HepG2 (cell line): ENCODE measurements around the gene DUS1L. TPM values are rescaled to one million over a fixed set of nuclear protein-coding genes. Genes with fewer than 3 reads are reported as not detected.

Source experiments
- ARNT2 ChIP-seq: sonication (generic); formaldehyde crosslinking; IDR thresholded peaks from 2 replicates; pipeline ENCODE4 v1.8.0; 2022; ENCODE audit warnings: mild to moderate bottlenecking, low read depth, missing genetic modification reagents, moderate library complexity
- BRF2 ChIP-seq: sonication (generic); formaldehyde crosslinking; IDR thresholded peaks from 2 replicates; pipeline ENCODE4 v1.8.1; 2022; ENCODE audit warnings: mild to moderate bottlenecking, missing genetic modification reagents
- CBFB ChIP-seq: sonication (generic); formaldehyde crosslinking; IDR thresholded peaks from 2 replicates; pipeline ENCODE4 v1.4.0; 2020; ENCODE audit warnings: missing genetic modification reagents
- DPF2 ChIP-seq: sonication (generic); formaldehyde crosslinking; IDR thresholded peaks from 2 replicates; pipeline ENCODE4 v1.4.0; 2020; ENCODE audit warnings: mild to moderate bottlenecking, low read depth, missing genetic modification reagents, borderline replicate concordance
- DR1 ChIP-seq: sonication (generic); formaldehyde crosslinking; IDR thresholded peaks from 2 replicates; pipeline ENCODE4 v1.8.0; 2021; ENCODE audit warnings: mild to moderate bottlenecking, missing genetic modification reagents, inconsistent platforms
- FOSL2 ChIP-seq: sonication (generic); formaldehyde crosslinking; IDR thresholded peaks from 2 replicates; pipeline ENCODE4 v1.4.0; 2020; ENCODE audit warnings: missing genetic modification reagents
- GTF3A ChIP-seq: sonication (generic); formaldehyde crosslinking; conservative IDR thresholded peaks from 2 replicates; pipeline ENCODE4 v1.4.0; 2020; ENCODE audit warnings: mild to moderate bottlenecking, missing genetic modification reagents
- HIVEP1 ChIP-seq: sonication (generic); formaldehyde crosslinking; IDR thresholded peaks from 2 replicates; pipeline ENCODE4 v1.4.0; 2020; ENCODE audit warnings: mild to moderate bottlenecking, missing genetic modification reagents
- JARID2 ChIP-seq: sonication (generic); formaldehyde crosslinking; IDR thresholded peaks from 2 replicates; pipeline ENCODE4 v1.8.1; 2023; ENCODE audit warnings: missing genetic modification reagents, inconsistent platforms; ENCODE audit not compliant: insufficient replicate concordance
- LCORL ChIP-seq, 2 experiments: fragments of 450-650 bp in 1 of 2; sonication (generic) in 1 of 2; formaldehyde crosslinking in 1 of 2; IDR thresholded peaks; 2 replicates each; pipeline versions ENCODE4 v1.5.0 to v1.6.1; 2017 to 2020; ENCODE audit warnings: antibody characterized with exemption in 1 of 2, missing genetic modification reagents in 1 of 2
- NCOA1 ChIP-seq: sonication (generic); formaldehyde crosslinking; IDR thresholded peaks from 2 replicates; pipeline ENCODE4 v1.9.0; 2021; ENCODE audit warnings: missing genetic modification reagents
- RELA ChIP-seq: sonication (generic); formaldehyde crosslinking; IDR thresholded peaks from 2 replicates; pipeline ENCODE4 v1.4.0; 2020; ENCODE audit warnings: missing genetic modification reagents
- RFXAP ChIP-seq: sonication (generic); formaldehyde crosslinking; IDR thresholded peaks from 2 replicates; pipeline ENCODE4 v1.4.0; 2020; ENCODE audit warnings: missing genetic modification reagents, borderline replicate concordance
- RXRA ChIP-seq: sonication (generic); formaldehyde crosslinking; IDR thresholded peaks from 2 replicates; pipeline ENCODE4 v1.5.1; 2020; ENCODE audit warnings: missing genetic modification reagents
- ZEB1 ChIP-seq: IDR thresholded peaks from 2 replicates; pipeline ENCODE4 v1.6.1; 2012; ENCODE audit warnings: mild to moderate bottlenecking, low read depth, inconsistent platforms; ENCODE audit not compliant: insufficient replicate concordance
- ZIK1 ChIP-seq: sonication (generic); formaldehyde crosslinking; IDR thresholded peaks from 2 replicates; pipeline ENCODE4 v1.5.0; 2020; ENCODE audit warnings: mild to moderate bottlenecking, low read depth, missing genetic modification reagents, borderline replicate concordance
- ZNF136 ChIP-seq: sonication (generic); formaldehyde crosslinking; IDR thresholded peaks from 2 replicates; pipeline ENCODE4 v1.8.1; 2022; ENCODE audit warnings: low read depth, mild to moderate bottlenecking, moderate library complexity, missing genetic modification reagents
- ZNF180 ChIP-seq: sonication (generic); formaldehyde crosslinking; IDR thresholded peaks from 2 replicates; pipeline ENCODE4 v1.4.0; 2020; ENCODE audit warnings: low read depth, missing genetic modification reagents, borderline replicate concordance
- ZNF331 ChIP-seq: sonication (generic); formaldehyde crosslinking; IDR thresholded peaks from 2 replicates; pipeline ENCODE4 v1.4.0; 2020; ENCODE audit warnings: missing genetic modification reagents
- ZNF496 ChIP-seq: sonication (generic); formaldehyde crosslinking; IDR thresholded peaks from 2 replicates; pipeline ENCODE4 v1.8.1; 2023; ENCODE audit warnings: mild to moderate bottlenecking, moderate library complexity, missing genetic modification reagents; ENCODE audit not compliant: insufficient replicate concordance
- ZNF678 ChIP-seq: sonication (generic); formaldehyde crosslinking; IDR thresholded peaks from 2 replicates; pipeline ENCODE4 v1.4.0; 2020; ENCODE audit warnings: mild to moderate bottlenecking, missing genetic modification reagents
- ZNF747 ChIP-seq: sonication (generic); formaldehyde crosslinking; IDR thresholded peaks from 2 replicates; pipeline ENCODE4 v1.8.1; 2023; ENCODE audit warnings: missing genetic modification reagents, mild to moderate bottlenecking, borderline replicate concordance
- ZSCAN30 ChIP-seq: sonication (generic); formaldehyde crosslinking; IDR thresholded peaks from 2 replicates; pipeline ENCODE4 v1.5.0; 2020; ENCODE audit warnings: mild to moderate bottlenecking, missing genetic modification reagents
- polyA plus RNA-seq, 8 experiments: library from polyadenylated mRNA; depleted of rRNA in 3 of 8; stranded (reverse) in 7 of 8; unstranded in 1 of 8; fragments of >200 nt; fragmentation: Illumina TruSeq in 4 of 8; extraction: Trizol in 4 of 8; gene quantifications; 2 replicates each; pipeline versions ENCODE4 v1.2.1 to v1.2.3, GENCODE V29; 2011 to 2016; ENCODE audit warnings: low read depth in 4 of 8, missing spikeins in 1 of 8, mixed read lengths in 1 of 8; ENCODE audit not compliant: insufficient read depth in 1 of 8
- total RNA-seq, 5 experiments: library from RNA; depleted of rRNA; stranded (reverse); fragments of >200 nt; fragmentation: Illumina TruSeq; extraction: Trizol; gene quantifications; 2 replicates each; pipeline ENCODE4 v1.2.3, GENCODE V29; 2016; ENCODE audit warnings: low read depth in 1 of 5
- TF ChIP-seq, protein P1 (sequence below): sonication (generic); formaldehyde crosslinking; IDR thresholded peaks from 2 replicates; pipeline ENCODE4 v1.4.0; 2020; ENCODE audit warnings: missing genetic modification reagents, borderline replicate concordance
- TF ChIP-seq, protein P2 (sequence below): fragments of 450-650 bp; IDR thresholded peaks from 2 replicates; pipeline ENCODE4 v1.6.1; 2016

DUS1L gene
- total and polyA plus RNA-seq, 2 of the 13 experiments (the other 11 are each of a cell fraction or from before 2014, with no cell fraction given), result 81.0 to 109 TPM

DNA sequence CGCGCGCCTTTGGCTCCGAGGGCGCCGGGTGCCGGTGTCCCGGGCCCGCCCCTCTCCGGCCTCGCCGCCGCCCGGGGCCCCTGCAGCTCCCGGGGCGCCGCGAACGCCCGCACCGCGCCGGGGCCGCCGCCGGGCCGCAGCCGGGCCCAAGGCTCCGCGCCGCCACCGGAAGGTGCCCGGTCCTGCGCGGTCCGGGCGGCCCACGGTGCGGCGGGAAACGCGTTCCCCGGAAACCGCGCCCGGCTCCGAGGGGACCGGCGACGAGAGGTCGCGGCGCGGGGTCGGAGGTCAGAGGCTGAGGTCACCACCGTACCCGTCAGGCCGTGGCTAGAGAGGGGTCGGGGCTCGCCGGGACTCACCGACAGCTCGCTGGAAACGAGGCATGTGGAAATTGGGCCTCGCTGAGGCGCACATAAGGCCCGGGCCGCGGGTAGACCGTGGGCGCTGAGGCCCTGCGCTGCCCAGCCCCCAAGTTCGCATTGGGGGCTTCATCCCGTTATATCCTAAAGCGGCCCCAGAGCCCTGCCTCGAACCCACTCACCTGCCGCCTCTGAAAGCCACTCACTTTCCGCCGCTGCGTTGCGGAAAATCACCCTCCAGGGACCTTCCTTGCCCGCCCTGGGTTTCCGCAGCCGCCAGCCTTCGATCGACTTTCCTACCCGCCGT, at the start of gene DUS1L (continued):
- TF ChIP-seq ZEB1 (no peak), HIVEP1 (CRISPR knock-in tag) (0 out of 2 replicates have a peak, but pooled peaks have one; percentile 59), CBFB (CRISPR knock-in tag) (peak; percentile 98), ZNF180 (CRISPR knock-in tag) (no peak), ZNF136 (CRISPR knock-in tag) (no peak), DPF2 (CRISPR knock-in tag) (peak; percentile 43; the same call in 1 of the 2 replicates), ZSCAN30 (CRISPR knock-in tag) (0 out of 2 replicates have a peak, but pooled peaks have one; percentile 52), FOSL2 (CRISPR knock-in tag) (peak; percentile 52), ZNF747 (CRISPR knock-in tag) (peak; percentile 90), NCOA1 (CRISPR knock-in tag) (peak; percentile 58; the same call in 1 of the 2 replicates), ZIK1 (peak; percentile 97), ZNF331 (CRISPR knock-in tag) (peak; percentile 95), GTF3A (CRISPR knock-in tag) (0 out of 2 replicates have a peak, but pooled peaks have one; percentile 67), BRF2 (CRISPR knock-in tag) (no peak), JARID2 (CRISPR knock-in tag) (peak; percentile 61), RFXAP (CRISPR knock-in tag) (peak; percentile 91), DR1 (CRISPR knock-in tag) (peak; percentile 66; the same call in 1 of the 2 replicates), ZNF496 (CRISPR knock-in tag) (no peak), ARNT2 (CRISPR knock-in tag) (peak; percentile 85; the same call in 1 of the 2 replicates), ZNF678 (CRISPR knock-in tag) (peak; percentile 86; the same call in 1 of the 2 replicates), RXRA (peak; percentile 94), RELA (CRISPR knock-in tag) (peak; percentile 79; the same call in 1 of the 2 replicates), LCORL (IDR thresholded peaks at IDR 0.05) (no peak), LCORL (CRISPR knock-in tag; IDR thresholded peaks at IDR 0.05) (peak; percentile 26; the same call in 1 of the 2 replicates)
- TF ChIP-seq, protein P1, sequence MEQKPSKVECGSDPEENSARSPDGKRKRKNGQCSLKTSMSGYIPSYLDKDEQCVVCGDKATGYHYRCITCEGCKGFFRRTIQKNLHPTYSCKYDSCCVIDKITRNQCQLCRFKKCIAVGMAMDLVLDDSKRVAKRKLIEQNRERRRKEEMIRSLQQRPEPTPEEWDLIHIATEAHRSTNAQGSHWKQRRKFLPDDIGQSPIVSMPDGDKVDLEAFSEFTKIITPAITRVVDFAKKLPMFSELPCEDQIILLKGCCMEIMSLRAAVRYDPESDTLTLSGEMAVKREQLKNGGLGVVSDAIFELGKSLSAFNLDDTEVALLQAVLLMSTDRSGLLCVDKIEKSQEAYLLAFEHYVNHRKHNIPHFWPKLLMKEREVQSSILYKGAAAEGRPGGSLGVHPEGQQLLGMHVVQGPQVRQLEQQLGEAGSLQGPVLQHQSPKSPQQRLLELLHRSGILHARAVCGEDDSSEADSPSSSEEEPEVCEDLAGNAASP (CRISPR knock-in tag), result peak; percentile 87
- TF ChIP-seq, protein P2, sequence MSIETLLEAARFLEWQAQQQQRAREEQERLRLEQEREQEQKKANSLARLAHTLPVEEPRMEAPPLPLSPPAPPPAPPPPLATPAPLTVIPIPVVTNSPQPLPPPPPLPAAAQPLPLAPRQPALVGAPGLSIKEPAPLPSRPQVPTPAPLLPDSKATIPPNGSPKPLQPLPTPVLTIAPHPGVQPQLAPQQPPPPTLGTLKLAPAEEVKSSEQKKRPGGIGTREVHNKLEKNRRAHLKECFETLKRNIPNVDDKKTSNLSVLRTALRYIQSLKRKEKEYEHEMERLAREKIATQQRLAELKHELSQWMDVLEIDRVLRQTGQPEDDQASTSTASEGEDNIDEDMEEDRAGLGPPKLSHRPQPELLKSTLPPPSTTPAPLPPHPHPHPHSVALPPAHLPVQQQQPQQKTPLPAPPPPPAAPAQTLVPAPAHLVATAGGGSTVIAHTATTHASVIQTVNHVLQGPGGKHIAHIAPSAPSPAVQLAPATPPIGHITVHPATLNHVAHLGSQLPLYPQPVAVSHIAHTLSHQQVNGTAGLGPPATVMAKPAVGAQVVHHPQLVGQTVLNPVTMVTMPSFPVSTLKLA, result no peak
